COR-L47 (cell line): Measurements from ENCODE around the gene VGLL2.
A peak's percentile ranks its signal among the peaks of the same experiment; 100 is the strongest.

Source experiments
- DNase-seq: peaks from one replicate; lab custom pipeline; 2025; lab: John Stamatoyannopoulos, UW

Gene VGLL2

DNA sequence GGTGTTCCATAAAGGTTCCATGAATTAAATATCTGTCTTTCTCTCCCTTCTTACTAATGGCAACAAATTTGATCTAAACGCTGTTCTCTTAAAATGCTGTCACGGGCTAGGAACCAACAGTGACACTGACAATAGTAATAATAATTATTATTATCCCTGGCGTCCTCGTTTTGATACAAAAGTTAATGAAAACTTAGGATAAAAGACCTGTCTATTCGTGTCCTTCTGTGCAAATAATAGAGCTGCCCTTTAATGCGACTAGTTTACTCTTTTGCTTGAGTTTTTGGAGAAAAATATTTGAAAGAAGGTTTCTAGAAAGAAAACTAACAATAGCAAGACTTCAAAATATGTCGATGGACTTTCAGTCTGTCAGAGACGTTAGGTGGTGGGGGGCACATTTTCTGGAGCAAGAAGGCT, 4.3 kb downstream of the VGLL2 start:
- no peak for DNase-seq

DNA sequence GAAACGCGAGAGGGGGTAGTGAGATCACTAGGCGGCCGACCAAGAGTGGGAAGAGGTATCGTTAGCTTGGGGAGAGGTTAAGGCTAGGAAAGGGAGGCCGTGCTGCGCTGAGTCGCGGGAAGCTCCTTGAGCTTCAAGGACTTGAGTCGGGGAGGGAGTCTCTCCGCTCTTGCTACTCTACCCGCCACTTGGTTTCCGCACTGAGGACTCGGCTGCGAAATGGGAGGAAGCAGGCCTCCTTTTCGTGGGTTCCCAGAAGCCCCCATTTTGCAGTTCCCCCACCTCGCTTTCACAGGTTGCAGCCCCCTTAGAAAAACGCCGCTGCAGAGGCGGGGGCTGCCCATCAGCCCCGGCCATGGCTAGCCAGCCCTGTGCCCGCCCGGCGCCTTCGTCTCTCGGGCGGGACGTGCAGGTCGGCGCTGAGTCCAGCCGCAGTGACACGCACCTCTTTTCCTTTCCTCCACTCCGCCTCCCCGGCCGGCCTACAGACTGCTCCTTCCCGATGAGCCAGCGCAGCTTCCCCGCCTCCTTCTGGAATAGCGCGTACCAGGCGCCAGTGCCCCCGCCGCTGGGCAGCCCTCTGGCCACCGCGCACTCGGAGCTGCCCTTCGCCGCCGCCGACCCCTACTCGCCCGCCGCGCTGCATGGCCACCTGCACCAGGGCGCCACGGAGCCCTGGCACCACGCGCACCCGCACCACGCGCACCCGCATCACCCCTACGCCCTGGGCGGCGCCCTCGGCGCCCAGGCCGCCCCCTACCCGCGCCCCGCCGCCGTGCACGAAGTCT, 4.9 kb downstream of the VGLL2 start:
- DNase-seq: no peak

DNA sequence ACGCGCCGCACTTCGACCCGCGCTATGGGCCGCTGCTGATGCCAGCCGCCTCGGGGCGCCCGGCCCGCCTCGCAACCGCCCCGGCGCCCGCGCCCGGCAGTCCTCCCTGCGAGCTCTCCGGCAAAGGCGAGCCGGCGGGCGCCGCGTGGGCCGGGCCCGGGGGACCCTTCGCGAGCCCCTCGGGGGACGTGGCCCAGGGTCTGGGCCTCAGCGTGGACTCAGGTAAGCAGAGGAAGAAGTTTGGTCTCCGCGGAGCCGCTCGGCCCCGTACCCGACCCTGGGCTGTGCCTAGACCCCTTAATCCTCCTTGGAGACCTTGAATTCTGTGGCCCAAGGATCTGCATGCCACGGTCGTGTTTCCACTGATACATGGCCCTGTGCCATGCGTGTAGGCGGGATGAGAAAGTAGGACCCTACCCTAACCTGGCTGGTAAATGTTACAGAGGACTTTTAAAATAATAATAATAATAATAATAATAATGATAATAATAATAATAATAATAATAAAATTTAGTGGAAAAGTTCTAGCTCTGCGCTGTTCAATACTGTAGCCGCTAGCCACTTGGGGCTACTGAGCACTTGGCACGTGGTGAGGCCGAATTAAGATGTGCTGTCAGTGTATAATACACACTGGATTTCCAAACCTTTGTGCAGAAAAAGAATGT, 5.6 kb downstream of the VGLL2 start:
- no peak for DNase-seq

DNA sequence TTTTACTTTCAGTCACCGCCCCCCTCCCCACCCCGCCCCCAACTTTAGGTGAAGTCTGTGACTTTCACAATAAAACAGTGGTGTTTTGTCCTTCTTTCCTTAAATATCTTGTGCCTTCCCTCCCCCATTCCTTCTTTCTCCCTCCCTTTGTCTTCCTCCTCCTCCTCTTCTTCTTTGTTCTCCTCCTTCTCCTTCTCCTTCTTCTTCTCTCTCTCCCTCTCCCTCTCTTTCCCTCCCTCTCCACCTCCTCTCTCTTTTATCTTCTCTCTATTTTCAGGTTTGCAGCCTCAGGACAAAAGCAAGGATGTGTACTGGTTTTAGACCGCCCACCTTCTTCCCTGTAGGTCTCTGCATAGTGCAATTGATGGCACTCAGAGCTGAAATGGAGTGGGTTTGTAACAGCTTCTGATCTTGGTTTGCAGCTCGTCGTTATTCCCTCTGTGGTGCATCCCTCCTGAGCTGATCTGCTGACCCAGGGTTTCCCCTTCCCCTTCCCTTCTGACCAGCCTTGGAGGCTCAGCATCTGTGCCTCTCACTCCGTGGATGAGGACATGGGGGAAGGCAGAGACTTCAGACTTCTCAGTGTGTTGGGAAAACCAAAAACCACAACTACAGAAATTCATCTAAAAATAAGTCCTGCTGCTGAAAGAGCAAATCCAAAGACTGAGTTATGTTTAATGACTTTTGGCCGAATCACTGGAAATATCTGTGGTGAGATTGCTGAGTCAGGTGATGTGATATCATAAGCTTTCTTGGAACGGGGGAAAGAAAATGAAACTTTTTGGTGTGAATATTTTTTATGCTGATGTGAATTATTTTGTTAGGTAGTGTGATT, 6.9 kb downstream of the VGLL2 start:
- DNase-seq: no peak

DNA sequence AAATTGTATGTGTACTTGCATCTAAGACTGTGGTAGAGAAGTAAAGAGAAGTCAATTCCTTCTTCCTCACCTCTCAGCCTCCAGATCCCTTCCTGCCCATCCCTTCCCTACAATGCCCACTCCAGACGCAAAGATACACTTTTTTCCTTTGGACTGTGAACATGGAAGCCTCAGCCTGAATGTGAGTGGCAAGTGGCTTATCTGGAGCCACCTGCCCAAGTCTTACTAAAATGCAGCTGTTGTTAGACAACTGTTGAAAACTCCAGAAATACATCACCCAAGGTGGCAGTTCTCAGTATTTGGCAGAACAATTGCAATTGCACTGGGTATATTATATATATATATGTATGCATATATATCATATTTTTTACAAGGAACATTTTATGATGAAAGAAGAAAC, 7.5 kb downstream of the VGLL2 start:
- no peak for DNase-seq

DNA sequence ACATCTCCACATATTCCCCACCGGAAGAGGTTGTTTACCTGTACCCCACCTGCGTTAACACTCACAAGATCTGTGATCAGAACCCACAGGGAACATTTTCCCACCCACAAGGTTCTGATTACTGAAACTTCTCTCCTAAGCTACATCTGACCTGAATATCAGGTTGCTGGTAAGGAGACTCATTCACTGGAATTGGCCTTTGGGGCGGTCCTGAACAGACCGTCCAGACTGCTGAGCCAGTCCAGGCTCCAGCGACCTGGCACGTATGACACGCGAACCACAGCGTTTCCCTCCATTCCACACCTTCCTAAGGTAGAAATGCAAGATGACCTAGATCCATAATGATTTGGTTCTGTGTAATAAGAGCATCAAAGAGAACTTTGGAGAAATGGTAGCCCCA, 9.8 kb downstream of the VGLL2 start:
- DNase-seq: no peak

DNA sequence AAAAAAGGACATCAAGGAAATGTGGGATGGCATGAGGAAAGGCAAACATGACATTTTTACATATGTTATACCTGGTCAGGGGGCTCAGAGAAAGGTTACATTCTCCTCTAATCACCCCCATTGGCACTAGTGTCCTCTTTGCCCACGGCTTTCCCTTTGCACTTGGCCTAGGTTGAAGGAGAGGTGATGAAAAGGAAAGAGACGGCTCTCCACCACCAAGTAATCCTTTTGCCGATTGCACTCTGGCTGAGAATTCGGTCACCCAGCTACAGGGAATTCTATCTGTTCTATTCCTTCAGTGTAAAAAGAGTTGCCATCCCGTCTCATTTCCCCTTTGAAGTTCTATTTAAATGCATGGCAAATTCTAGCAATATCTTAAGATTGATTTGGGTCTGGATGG, 10.4 kb downstream of the VGLL2 start:
- DNase-seq: no peak

DNA sequence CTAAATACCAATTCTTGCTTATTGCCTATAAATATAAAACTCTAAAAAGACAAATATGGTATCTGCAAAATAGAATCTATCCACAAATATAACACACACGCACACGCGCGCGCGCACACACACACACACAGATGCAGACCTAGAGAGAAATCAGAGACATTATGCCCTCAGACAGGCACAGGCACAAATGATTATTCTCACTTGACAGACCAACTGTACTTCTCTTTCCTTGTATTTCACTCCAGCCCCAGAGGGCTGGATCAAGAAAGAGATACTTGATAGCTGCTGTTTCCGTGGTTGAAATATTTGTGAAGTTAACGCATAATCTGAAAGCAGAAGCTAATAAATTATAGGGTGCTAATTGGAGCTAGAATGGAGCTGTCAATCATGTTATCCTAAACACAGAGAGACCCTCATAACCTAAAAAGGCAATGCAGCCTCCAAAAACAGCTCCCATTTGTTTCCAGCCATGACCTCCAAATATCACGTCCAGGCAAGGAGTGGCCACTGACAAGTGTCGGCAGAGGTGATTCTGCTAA, 11.5 kb downstream of the VGLL2 start:
- DNase-seq: no peak

DNA sequence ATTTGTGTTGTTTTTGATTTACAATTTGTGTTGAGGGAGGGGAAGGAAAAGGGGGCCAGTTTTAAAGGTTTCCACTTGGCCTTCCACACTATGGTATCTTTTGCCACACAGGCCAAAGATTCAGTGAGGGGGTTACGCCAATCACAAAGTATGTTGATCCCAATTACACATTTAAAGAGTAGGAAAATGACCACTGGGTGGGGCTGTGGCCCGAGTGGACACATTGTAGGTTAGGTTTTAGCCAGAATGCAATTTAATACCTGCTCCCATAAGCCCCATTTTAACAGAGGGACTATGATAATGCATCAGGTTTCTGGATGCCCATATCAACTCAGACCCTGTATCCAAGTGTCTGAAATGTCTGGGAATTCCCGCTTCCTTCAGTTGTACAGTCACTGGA, 15.6 kb downstream of the VGLL2 start:
- DNase-seq: no peak

DNA sequence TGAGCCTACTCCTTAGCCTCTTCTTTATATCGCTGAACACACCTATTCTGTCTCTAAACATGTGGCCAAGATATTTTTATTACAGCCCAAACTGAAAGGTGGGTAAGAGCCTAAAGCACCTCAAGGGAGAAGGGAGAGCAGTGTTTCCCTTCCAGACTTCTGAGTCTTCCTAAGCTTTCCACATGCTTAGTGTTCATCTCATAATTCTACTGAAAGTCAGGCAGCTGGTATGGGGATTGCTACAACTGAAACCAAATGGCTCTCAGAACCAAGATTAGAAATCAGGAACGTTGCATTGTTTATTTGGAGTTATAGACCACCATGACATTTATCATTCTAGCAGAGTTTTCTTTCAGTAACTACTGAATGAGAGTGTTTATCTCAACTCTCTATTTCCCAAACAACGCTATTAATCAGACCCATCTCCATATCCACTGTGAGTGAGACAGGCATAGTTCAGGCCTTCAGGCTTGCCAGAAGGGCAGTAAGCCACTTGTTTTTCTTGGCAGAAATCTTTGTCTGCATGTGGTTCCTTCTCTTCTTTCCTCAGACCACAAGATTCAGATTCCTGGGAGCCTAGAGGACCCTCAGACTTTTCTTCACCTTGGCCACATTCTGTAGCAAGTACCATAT, 22.8 kb downstream of the VGLL2 start:
- no peak for DNase-seq

DNA sequence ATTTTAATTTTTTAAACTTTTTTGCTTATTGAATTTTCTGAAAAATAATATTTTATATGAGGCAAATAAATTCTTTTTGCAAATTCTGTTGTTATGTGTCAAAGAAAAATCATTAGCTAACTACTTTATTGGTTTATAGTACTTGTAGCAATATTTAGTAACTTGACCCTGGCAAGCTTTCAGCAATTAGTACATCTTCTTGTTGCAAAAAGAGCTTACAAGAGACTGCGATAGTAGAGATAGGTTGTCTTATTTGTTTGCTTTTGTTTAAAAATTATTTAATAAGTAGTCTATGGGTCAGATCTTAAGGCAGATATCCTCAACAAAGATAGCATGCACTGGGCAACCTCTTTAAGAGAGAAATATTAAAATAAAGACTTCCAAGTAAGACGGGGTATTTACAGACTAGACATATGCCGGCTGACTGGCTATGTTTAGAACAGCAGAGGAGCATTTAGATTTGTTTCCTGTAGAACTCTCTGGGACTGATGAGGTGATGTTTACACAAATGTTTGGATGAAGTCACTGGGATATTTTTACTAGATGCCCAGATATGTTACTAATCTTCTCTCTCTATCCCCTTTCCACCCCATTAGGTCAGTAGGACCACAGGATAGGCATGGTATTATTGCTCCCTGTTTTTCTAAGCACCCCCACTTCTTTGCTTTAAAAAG, 25.0 kb downstream of the VGLL2 start:
- DNase-seq: no peak

DNA sequence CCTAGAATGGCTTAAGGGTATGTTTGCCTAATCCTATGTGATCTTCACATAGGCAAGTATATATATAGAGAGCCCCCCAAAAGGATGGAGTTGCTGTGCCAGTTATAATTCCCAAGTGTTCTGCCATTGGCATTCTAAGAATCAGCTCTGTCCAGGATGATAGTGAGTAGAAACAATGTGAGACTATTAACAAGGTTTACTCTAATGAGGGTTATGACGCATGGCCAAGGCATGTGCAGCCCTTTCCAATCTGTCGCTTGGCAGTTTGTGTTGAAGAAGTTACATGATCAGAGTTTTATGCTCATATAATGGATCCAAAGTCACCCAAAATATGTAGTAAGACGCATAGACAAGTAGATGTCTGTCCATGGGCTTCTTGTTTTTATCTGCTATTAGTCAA, 33.6 kb downstream of the VGLL2 start:
- no peak for DNase-seq

DNA sequence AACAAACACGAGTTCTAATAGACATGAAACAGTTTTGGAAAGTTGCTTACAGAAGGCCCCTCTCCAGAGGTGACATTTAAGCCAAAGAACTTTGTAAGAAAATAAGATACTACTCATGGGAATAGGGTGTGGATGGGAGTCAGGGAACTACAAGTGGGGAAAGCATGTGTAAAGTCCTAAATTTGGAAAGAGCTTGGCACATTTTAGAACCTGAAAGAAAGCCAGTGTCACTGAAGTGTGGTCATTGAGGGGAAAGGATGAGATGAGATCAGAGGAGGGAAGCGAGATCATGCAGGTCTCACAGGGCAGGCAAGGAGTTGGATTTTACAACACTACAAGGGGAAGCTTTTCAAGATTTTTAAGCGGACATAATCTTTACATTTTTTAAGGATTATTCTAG, 38.0 kb downstream of the VGLL2 start:
- no peak for DNase-seq

DNA sequence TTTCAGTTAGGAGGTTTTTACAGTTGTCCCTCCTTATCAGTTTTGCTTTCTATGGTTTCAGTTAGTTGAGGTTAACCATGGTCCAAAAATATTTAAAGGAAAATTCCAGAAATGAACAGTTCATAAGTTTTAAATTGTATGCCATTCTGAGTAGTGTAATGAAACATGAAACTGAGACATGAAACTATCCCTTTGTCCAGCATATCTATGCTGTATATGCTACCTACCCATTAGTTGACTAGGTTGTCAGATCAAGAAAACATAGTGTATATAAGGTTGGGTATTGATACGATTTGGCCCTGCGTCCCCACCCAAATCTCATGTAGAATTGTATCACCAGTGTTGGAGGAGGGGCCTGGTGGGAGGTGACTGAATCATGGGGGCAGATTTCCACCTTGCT, 39.1 kb downstream of the VGLL2 start:
- DNase-seq: no peak

DNA sequence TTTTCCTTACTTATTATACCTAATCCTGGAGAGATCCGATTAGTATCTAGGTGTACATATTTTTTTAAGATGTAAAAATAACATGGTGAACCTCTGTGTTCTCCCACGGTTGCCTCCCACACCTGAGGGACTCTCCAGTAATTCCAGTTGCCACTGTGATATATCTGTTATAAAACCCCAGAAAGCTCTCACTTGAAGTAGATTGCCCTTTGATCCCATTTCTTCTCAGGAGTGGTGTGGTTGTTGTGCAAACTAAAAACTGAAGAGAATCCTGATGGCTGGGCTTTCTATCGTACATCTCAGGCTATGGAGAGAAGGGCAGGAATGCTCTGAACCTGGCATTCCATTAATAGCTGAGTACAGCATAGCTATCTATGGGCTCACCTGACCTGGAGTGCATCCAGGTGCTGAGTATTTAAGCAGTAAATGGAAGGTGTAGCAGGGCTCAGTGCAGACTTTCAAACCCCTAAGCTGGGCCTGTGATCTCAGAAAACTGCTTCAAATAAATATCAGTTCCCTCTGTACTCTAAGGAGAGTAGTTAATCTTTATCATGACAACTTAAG, 41.0 kb downstream of the VGLL2 start:
- no peak for DNase-seq

DNA sequence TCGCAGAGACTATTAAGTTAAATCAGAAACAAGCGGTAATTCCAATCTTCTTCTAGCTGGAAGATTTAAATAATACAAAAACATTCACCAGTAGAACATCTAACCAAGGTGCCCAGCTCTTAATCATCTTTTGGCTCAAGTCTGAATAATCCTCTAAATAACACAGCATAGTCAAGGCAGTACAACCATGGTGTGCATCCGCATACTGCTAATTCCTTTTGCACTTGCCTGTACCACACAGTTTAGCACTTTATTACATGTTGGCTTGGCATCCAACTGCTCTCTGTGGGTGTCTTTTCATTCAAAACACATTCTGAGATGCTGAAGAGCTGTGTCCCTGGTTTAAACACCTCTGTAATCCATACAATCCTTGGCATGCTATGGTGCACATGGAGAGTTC, 42.3 kb downstream of the VGLL2 start:
- no peak for DNase-seq

DNA sequence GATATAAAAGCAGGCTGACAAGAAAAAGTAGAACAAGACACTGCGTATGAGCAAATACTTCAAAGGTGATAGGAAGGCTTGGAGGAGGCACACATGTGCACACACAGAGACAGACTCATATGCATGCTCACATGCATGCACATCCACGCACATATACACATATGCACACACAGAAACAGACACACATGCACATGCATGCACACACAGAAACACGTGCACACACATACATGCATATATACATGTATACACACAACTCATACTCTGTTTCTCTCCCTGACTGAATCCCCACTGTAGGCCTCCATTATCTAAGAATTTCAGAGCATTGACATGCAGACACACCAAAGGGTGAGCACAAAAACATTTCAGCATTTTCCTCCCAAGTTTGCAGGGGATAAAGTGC, 43.7 kb downstream of the VGLL2 start:
- DNase-seq: no peak

DNA sequence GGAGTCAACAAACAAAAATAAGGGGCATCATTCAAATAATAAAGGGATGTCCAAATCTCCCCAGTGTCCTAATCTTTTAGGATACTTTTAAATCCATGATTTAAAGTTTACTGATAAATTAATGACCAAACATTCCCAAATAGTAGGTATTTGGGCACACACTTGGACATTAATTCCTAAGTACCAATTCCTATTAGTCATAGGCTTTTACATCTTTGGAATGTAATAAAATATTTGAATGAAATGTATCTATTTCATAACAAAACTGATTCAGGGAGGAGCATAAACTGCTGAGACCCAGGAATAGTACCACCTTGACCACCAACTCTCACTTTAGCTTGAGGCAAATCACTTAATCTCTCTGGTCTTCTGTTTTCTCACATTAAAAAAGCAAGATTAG, 44.3 kb downstream of the VGLL2 start:
- DNase-seq: no peak

DNA sequence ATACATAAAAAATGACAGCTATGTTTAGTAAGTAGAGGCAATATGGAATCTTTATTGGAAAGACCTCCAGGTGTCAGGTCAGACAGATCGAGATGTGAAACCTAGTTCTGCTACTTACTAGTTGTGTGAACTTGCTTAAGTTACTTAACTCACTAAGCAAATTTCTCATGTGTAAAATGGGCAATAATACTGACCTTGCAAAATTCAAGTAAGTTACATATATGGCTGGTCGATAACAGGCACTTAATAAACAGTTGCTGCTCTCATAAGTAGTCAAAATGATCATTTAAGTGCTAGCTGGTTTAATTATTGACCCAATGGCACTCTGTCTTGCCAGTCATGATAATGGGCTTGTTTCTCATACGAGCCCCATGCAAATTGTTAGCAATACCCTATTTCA, 46.0 kb downstream of the VGLL2 start:
- DNase-seq: no peak

DNA sequence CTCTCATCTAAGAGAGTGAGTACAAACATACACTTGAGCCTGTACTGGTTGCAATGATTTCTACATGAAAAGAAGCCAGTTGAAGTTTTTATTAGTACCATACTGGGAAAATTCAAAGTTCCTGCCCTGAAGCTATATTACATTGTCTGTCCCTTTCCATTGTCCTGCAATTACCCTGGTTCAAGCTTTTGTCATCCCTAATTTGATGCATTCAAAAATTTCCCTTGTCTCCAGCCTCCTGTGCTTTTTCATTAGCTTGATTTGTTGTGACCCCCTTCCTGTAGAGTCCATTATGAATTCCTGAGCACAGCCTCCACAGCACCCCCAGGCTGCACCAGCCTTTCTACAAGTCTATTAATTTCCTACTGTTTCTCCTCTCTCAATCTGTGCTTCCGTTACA, 46.4 kb downstream of the VGLL2 start:
- DNase-seq: no peak

DNA sequence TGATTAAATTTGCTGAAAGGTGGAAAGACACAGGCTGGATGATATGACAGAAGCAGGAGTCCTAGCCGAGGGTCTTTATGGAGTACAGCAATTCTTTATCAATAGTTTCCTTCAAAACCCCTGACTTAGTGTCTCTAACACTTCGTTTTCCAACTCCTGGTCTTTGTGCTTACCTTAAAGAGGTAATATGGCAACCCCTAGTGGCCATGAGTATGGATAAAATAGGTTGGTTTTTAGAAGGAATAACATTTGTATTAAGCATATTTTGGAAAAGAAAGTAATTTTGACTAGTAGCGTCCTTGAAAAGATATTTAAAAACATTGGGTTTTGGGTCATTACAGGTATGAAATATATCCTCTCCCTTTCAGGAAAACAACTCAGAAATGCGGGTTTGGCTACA, 51.9 kb downstream of the VGLL2 start:
- DNase-seq: peak; percentile 3
